ENCODE results near the gene ZNHIT1.

GRCh38 chr7:101223528-101223927, 5.6 kb downstream of the ZNHIT1 start:
- TF ChIP-seq EZH2 (IDR thresholded peaks at IDR 0.05; ENCODE audit: insufficient read depth, low read length) (no peak), CTCF (IDR thresholded peaks at IDR 0.05; ENCODE audit: insufficient read depth, low read depth, low read length) (no peak)
